OCI-LY3 (cell line): ENCODE measurements around the gene FAM219B.

Experiments
- EZH2phosphoT487 ChIP-seq: fragments of 200-600 bp; shearing (Covaris generic); IDR thresholded peaks from 2 replicates; pipeline ENCODE4 v1.6.1; 2018; ENCODE audit warnings: antibody characterized with exemption, mixed run types, low read depth
- TF ChIP-seq, protein P1 (sequence below): fragments of 200-600, 300-600 bp; sonication (generic); IDR thresholded peaks from 2 replicates; pipeline ENCODE4 v1.5.1; 2014; ENCODE audit warnings: antibody characterized with exemption, low read length, low read depth

DNA sequence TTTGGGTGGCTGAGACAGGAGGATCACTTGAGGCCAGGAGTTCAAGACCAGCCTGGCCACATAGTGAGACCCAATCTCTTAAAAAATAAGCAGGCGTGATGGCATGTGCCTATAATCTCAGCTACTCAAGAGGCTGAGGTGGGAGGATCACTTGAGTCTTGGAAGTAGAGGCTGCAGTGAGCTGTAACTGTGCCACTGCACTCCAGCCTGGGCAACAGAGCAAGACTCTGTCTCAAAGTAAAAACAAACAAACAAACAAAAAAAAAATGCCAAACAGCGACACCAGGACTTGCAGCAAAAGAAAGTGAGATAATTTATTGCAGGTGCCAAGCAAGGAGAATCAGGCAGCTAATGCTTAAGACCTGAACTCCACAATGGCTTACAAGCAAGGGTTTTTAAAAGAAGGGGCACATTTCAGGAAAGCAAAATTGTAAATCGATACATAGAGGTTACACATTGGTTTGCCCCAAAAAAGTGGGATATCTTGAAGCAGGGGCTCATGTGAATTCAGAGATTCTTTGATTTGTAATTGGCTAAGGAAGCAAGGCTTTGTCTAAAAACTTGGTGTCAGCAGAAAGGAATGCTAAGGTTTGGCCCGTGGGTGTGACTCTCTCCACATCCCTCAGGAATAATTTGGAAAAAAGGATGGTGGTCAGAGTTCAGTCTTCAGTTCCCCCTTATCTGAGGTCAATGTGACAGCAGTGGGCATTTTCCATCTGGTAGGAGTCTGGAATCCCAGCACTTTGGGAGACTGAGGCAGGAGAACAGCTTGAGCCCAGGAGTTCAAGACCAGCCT, 22.0 kb downstream of the FAM219B start:
- TF ChIP-seq, protein P1, sequence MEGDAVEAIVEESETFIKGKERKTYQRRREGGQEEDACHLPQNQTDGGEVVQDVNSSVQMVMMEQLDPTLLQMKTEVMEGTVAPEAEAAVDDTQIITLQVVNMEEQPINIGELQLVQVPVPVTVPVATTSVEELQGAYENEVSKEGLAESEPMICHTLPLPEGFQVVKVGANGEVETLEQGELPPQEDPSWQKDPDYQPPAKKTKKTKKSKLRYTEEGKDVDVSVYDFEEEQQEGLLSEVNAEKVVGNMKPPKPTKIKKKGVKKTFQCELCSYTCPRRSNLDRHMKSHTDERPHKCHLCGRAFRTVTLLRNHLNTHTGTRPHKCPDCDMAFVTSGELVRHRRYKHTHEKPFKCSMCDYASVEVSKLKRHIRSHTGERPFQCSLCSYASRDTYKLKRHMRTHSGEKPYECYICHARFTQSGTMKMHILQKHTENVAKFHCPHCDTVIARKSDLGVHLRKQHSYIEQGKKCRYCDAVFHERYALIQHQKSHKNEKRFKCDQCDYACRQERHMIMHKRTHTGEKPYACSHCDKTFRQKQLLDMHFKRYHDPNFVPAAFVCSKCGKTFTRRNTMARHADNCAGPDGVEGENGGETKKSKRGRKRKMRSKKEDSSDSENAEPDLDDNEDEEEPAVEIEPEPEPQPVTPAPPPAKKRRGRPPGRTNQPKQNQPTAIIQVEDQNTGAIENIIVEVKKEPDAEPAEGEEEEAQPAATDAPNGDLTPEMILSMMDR, result no peak
- TF ChIP-seq EZH2phosphoT487, result no peak
